CD4-positive, alpha-beta T cell (primary cell): ENCODE measurements around the gene WBP1. TPM values are rescaled to one million over a fixed set of nuclear protein-coding genes. Genes with fewer than 3 reads are reported as not detected.

ENCODE experiments used
- ATAC-seq: fragments of 200-7000 bp; cut with Tn5 transposase; one replicate; pipeline ENCODE4 v1.10.0; 2022; ENCODE audit warnings: mild to moderate bottlenecking; ENCODE audit not compliant: poor library complexity
- CTCF ChIA-PET: fragments of 350-600 bp; sonication (Branson Sonifier 250); formaldehyde crosslinking; loops from one replicate; lab custom pipeline; 2021; ENCODE audit warnings: antibody characterized with exemption, inconsistent platforms; lab: Charles Lee
- POLR2A ChIA-PET: fragments of 350-600 bp; sonication (Branson Sonifier 250); formaldehyde crosslinking; loops from one replicate; lab custom pipeline; 2021; ENCODE audit warnings: antibody characterized with exemption, inconsistent platforms; lab: Charles Lee
- DNase-seq, 14 experiments: peaks; one replicate each; pipeline ENCODE4 v3.0.0-alpha.2; 2013 to 2020; ENCODE audit warnings: mixed read lengths in 2 of 14
- H3K27ac ChIP-seq, 2 donors: one replicate each; pipeline versions ENCODE4 v1.5.1 to v1.7.0; 2013; ENCODE audit warnings: low read length in 2 of 2, low read depth in 1 of 2, mild to moderate bottlenecking in 1 of 2
- H3K27me3 ChIP-seq, 2 experiments: 1 replicate in 1 of 2; 2 replicates in 1 of 2; pipeline versions ENCODE4 v1.6.1 to v1.7.0; 2013; ENCODE audit warnings: low read length in 2 of 2, control low read depth in 1 of 2, mild to moderate bottlenecking in 1 of 2, moderate library complexity in 1 of 2; ENCODE audit not compliant: insufficient read depth in 2 of 2, control insufficient read depth in 1 of 2
- H3K36me3 ChIP-seq: one replicate; pipeline ENCODE4 v1.6.1; 2013; ENCODE audit warnings: low read length, control low read depth; ENCODE audit not compliant: insufficient read depth
- H3K4me1 ChIP-seq: one replicate; pipeline ENCODE4 v1.6.1; 2013; ENCODE audit warnings: low read length, control low read depth; ENCODE audit not compliant: insufficient read depth
- H3K4me3 ChIP-seq: one replicate; pipeline ENCODE4 v1.5.1; 2013; ENCODE audit warnings: mild to moderate bottlenecking, low read length, moderate library complexity
- H3K9me3 ChIP-seq, 2 experiments: 1 replicate in 1 of 2; 2 replicates in 1 of 2; pipeline versions ENCODE4 v1.6.1 to v1.7.0; 2013; ENCODE audit warnings: low read length in 2 of 2, mild to moderate bottlenecking in 2 of 2, control low read depth in 1 of 2, moderate library complexity in 1 of 2; ENCODE audit not compliant: control insufficient read depth in 1 of 2, insufficient read depth in 1 of 2
- H3K27ac Mint-ChIP-seq: one replicate; pipeline ENCODE4 v1.8.0; 2020; ENCODE audit warnings: mixed read lengths
- H3K27me3 Mint-ChIP-seq: one replicate; pipeline ENCODE4 v1.8.0; 2021; ENCODE audit warnings: mixed read lengths
- H3K36me3 Mint-ChIP-seq: one replicate; pipeline ENCODE4 v1.8.0; 2021; ENCODE audit warnings: low read depth, mixed read lengths
- H3K4me1 Mint-ChIP-seq: one replicate; pipeline ENCODE4 v1.8.0; 2021; ENCODE audit warnings: low read depth, mixed read lengths
- H3K4me3 Mint-ChIP-seq: one replicate; pipeline ENCODE4 v1.8.0; 2020; ENCODE audit warnings: mild to moderate bottlenecking, mixed read lengths
- H3K9me3 Mint-ChIP-seq: one replicate; pipeline ENCODE4 v1.8.0; 2020; ENCODE audit warnings: mixed read lengths
- intact Hi-C, 2 experiments: fragments of 100-400 bp; cut with DNase I in 1 of 2; cut with micrococcal nuclease in 1 of 2; formaldehyde crosslinking; loops; one replicate each; pipeline versions ENCODE4 v1.15.1 to v1.9.0; 2023 to 2025; cut with DNase I, micrococcal nuclease
- total RNA-seq, 174 experiments: library from RNA in 2 of 174; stranded (reverse) in 2 of 174; gene quantifications; one replicate each; pipeline ENCODE4 v1.2.3 and lab custom pipeline; 2021 to 2026
- TF ChIP-seq, protein P1 (sequence below): fragments of 200-600 bp; IDR thresholded peaks from one replicate; pipeline ENCODE4 v1.8.0; 2022; ENCODE audit warnings: antibody characterized with exemption, mild to moderate bottlenecking

The WBP1 gene
- total RNA-seq, 2 experiments from 2014 or later: 79.1 to 80.5 TPM

DNA sequence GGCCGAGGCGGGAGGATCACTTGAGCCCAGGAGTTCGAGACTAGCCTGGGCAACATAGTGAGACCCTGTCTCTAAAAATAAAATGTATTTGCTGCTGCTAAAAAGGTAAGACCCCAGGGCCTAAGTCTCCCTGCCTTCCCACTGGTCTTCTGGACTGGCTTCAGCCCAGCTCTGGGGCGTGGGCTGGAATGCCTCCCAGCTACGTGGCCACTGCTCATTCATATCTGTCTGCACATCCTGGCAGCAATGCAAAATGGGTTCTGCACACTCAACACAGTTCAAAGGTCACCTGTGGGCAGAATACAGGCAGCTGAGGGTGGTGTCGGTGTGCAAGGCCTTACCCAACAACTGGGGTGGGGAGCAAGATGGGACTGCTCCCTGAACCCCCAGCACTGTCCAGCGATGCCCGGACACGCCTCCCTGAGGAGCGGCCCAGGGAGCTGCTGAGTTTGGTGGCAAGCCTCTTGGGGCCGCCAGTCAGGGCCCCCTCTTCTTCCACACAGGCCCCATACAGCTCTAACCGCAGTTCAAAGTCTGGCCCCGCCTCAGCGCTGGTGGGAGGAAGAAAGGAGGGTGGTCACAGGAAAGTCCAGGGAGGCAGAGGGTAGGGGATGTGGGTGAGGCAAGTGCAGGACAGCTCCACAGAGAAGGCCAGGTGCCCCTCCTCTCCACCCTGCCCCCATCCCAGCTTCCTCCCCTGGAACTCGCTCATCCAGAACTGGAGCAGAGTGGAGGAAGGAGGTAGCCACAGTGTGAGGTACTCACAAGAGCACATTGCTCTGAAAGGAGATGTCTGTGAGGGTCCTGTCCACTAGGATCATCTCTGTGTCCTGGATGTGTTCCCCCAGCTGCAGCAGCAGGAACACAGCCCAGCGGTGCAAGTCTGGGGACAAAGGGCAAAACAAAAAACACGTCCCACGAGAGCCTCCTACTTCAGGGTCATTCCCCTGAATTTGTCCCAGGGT, 28.5 kb upstream of the WBP1 start:
- H3K9me3 Mint-ChIP-seq: no peaks in the 10 kb centered on the region
- no peaks in the 10 kb centered on the region for H3K4me1 Mint-ChIP-seq
- no peak overlapping the region for H3K4me3 Mint-ChIP-seq
- POLR2A ChIA-PET: interaction anchor here (1.3 kb wide), 1 partner anchor 28 kb away, joined by 3 read pairs; the partner anchor contains the start of gene WBP1
- TF ChIP-seq, protein P1, sequence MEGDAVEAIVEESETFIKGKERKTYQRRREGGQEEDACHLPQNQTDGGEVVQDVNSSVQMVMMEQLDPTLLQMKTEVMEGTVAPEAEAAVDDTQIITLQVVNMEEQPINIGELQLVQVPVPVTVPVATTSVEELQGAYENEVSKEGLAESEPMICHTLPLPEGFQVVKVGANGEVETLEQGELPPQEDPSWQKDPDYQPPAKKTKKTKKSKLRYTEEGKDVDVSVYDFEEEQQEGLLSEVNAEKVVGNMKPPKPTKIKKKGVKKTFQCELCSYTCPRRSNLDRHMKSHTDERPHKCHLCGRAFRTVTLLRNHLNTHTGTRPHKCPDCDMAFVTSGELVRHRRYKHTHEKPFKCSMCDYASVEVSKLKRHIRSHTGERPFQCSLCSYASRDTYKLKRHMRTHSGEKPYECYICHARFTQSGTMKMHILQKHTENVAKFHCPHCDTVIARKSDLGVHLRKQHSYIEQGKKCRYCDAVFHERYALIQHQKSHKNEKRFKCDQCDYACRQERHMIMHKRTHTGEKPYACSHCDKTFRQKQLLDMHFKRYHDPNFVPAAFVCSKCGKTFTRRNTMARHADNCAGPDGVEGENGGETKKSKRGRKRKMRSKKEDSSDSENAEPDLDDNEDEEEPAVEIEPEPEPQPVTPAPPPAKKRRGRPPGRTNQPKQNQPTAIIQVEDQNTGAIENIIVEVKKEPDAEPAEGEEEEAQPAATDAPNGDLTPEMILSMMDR: no peak
- Histone ChIP-seq H3K9me3 (no peaks in the 10 kb centered on the region), H3K27me3 (no peaks in the 10 kb centered on the region), H3K4me3 (no peak overlapping the region), H3K4me1 (no peaks in the 10 kb centered on the region), H3K27ac (no peak overlapping the region), H3K36me3 (peaks cover 9% of the 10 kb centered on the region)
- no peak overlapping the region for H3K27ac Mint-ChIP-seq
- CTCF ChIA-PET: interaction anchor here (1.2 kb wide), 1 partner anchor 10 kb away, joined by 3 read pairs; no protein-coding TSS in a partner anchor
- DNase-seq (no peak), ATAC-seq (no peak)
- H3K27me3 Mint-ChIP-seq: no peaks in the 10 kb centered on the region
- peaks cover 11% of the 10 kb centered on the region for H3K36me3 Mint-ChIP-seq
- intact Hi-C loops: no loop called here

DNA sequence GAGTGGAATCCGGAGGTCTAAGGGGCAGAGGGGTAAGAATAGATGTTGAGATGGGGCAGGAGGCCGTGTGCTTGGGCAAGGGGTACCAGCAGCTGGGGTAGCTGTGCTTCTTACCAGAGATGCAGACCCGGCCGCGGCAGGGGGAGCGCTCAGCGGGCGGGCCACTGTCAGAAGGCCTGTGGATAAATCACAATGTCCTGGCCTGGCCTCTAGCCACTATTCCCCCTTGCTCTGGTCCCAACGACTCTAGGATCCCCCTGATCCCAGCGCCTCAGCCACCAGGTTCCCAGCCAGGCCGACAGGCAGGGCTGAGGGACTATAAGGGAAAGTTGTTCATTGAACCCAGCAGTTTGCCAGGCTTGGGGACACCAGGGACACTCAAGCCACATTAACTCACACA, 27.7 kb upstream of the WBP1 start:
- Mint-ChIP-seq H3K27ac (no peak overlapping the region), H3K27me3 (no peaks in the 10 kb centered on the region), H3K4me3 (no peak overlapping the region), H3K36me3 (peaks cover 8% of the 10 kb centered on the region), H3K9me3 (no peaks in the 10 kb centered on the region), H3K4me1 (no peaks in the 10 kb centered on the region)
- intact Hi-C loops: no loop called here
- Histone ChIP-seq H3K27me3 (no peaks in the 10 kb centered on the region), H3K4me1 (no peaks in the 10 kb centered on the region), H3K27ac (no peak overlapping the region), H3K9me3 (no peaks in the 10 kb centered on the region), H3K36me3 (peaks cover 3% of the 10 kb centered on the region), H3K4me3 (no peak overlapping the region)
- DNase-seq (no peak), ATAC-seq (no peak)
- ChIA-PET POLR2A (interaction anchor here (1.3 kb wide), 1 partner anchor 10 kb away, joined by 3 read pairs; no protein-coding TSS in a partner anchor), CTCF (interaction anchor here (1.2 to 1.7 kb wide), 2 partner anchors 9 to 39 kb away, joined by 3 to 6 read pairs; no protein-coding TSS in a partner anchor)
- TF ChIP-seq, protein P1: no peak

DNA sequence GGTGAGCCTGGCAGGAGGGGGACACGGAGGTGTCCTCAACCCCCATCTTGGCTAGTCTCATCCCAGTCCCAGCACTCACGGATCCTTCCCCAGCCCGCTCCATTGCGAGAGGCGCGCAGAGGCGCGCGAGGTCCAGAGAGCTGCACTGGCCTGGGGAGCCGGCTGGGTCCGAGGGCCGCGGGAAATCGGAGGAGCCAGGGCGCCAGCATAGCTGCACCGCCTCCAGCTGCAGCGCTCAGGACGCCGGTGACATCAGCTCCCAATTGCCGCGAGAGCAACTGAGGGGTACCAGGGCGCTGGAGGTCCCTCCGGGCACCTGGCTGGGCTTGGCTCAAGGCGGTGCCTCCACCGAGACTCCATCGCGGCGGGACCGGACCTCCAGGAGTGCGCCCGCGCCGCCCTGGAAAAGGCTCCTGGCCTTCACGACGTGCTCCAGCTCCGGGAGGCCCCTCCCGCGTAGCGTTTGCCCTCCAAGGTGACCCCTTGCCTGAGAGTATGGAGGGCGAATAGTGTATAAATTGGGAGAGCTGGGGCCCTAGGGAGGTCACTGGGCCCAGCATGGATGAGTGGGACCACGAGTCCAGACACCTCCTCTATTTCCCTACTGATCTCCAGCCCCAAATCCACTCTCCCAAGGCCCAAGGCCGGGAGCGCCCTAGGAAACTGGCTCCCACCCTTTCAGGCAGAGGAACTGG, 22.0 kb upstream of the WBP1 start:
- Histone ChIP-seq H3K27ac (no peak overlapping the region), H3K9me3 (peaks cover 0 to 20% of the 10 kb centered on the region in 2 experiments), H3K4me3 (no peak overlapping the region), H3K27me3 (peaks cover 19 to 22% of the 10 kb centered on the region in 2 experiments), H3K4me1 (peaks cover 15% of the 10 kb centered on the region), H3K36me3 (no peaks in the 10 kb centered on the region)
- no peak for DNase-seq
- Mint-ChIP-seq H3K27me3 (peaks cover 31% of the 10 kb centered on the region), H3K4me1 (peaks cover 4% of the 10 kb centered on the region), H3K9me3 (no peaks in the 10 kb centered on the region), H3K27ac (no peak overlapping the region), H3K36me3 (no peaks in the 10 kb centered on the region), H3K4me3 (no peak overlapping the region)
- no peak for ATAC-seq
- TF ChIP-seq, protein P1: no peak
- intact Hi-C loops: no loop called here
- ChIA-PET POLR2A (no interaction called here), CTCF (no interaction called here)
